ENCODE data around the gene DSCAM.

DSCAM gene

GRCh38 chr21:40667967-40668366 is 179.0 kb downstream of the DSCAM start:
- DNase-seq (ENCODE audit: low read depth in 2 of 2): no peak

DNA sequence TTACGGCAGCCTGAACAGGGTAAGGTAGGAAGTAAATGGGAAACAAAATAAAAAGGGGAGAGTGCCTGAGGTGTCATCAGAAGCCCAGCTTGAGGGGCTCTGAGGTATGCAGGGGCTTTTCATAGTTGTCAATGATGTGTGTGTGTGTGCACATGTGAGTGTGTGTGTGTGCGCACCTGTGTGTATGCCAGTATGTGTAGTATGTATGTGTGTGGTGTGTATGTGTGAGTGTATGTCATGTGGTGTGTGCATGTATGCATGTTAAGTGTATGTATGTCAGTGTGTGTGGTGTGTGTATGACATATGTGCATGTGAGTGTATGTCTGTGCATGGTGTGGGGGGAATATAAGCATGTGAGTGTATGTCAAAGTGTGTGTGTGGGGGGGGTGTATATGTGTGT is 184.1 kb downstream of the DSCAM start:
- no peak for DNase-seq (ENCODE audit: low read depth in 2 of 2)

GRCh38 chr21:40660461-40660860 is 186.5 kb downstream of the DSCAM start:
- no peak for DNase-seq (ENCODE audit: low read depth in 2 of 2)

- DNase-seq (ENCODE audit: low read depth in 2 of 2): no peak
Measured at GRCh38 chr21:40658311-40658710, 188.6 kb downstream of the DSCAM start.

DNA sequence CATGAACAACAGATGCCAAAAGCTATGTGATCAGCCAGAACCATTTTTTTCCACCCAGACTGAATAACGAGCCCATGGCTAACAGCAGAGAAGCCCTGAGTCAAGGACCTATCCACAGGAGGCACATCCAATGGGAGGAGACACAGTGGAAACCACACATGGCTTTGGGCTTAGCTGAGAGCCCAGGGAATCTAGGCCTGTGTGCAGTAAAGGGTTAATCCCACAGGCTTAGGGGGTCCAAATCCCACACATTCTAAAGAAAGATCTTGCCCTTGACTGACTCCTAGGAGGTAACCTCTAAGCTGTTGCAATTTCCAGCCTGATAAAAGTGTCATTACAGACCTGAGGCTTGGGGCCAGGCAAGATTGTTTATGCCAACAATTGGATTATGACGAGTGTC is 194.5 kb downstream of the DSCAM start:
- no peak for DNase-seq (ENCODE audit: low read depth in 2 of 2)

- DNase-seq (ENCODE audit: low read depth in 2 of 2): no peak
Measured at GRCh38 chr21:40647706-40648105, 199.3 kb downstream of the DSCAM start.

DNA sequence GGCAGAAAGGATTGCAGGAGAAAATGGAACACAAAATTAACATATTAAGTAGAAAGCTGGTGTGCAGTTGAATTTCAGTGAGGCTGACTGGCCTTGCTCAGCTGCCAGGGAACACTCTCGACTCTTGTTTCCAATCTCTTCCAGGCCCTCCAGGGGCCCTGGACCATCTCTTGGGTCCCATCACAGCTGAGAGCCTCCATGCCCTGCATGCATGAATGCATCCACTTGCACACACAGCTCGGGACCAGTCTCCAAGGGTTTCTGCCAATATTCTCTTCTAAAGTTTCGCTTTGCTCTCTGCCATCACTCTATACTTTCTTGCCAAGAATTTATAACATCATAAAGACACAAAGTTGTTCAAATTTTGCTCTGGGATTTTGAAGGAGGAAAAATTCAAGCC is 200.3 kb downstream of the DSCAM start:
- no peak for DNase-seq (ENCODE audit: low read depth in 2 of 2)

DNA sequence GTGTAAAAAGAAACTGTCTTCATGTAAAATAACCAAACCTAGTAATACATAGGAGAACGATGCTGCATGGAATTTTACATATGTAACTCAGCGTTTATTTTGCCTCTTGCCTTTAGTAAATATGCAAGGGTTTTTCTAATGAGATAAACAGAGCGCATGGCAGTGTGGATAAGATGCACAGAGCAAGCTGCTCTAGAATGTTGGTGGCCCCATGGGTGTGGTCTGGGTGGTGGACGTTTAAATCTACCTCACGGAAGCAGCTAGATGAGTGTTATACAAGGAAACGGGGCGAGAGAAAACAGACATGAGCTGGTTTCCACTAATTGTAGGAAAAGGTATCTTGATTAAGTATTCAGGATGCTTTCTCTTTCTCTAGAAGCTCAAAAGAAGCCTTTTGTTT is 205.9 kb downstream of the DSCAM start:
- no peak for DNase-seq (ENCODE audit: low read depth in 2 of 2)

GRCh38 chr21:40640266-40640789 is 206.6 kb downstream of the DSCAM start:
- DNase-seq (ENCODE audit: low read depth in 2 of 2): no peak

DNA sequence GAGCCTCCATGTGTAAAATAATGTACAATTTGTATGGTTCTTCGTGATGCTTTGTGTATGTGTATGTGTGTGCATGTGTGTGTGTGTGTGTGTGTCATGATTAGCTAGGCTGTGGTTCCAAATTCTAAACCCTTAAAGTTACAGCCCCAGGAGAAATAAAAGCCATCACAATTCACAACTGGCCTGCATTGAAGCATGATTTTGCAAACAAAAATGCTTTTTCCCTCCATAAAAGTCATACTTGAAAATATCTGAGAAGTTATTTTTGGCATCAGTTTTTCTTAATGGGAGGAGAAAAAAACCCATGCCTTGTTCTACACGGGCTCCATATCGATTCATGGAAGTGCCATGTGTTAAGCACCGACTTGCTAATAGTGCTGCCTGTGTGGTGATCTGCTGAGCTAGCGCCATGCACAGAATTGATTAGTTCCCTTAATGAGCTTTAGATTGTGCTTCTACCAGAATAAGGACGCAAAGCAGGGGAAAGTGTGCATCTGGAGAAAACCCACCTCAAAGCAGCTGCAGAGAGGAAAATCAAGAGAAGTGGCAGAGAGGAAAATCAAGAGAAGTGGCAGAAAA is 207.3 kb downstream of the DSCAM start:
- DNase-seq (ENCODE audit: low read depth in 2 of 2): no peak

GRCh38 chr21:40638466-40639251 is 208.3 kb downstream of the DSCAM start:
- DNase-seq (ENCODE audit: low read depth in 2 of 2): no peak

DNA sequence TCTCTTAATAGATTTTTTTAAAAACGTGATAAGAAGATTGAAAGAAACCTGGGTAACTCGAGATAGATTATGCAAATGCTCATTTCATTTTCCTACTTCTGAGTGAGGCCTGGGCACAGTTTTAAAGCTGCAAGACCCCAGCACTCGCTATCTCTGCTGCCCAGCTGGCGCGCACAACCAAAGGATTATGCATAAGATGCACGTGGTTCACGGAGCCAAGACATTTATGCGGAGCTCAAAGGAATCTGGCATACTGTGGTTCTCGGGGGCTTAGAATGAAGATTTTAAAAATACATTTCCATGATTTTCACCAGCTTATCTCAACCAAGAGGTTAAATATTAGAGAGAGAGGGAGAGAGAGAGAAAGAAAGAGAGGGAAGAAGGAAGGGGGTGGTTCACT is 210.9 kb downstream of the DSCAM start:
- DNase-seq (ENCODE audit: low read depth in 2 of 2): no peak

- no peak for DNase-seq (ENCODE audit: low read depth in 2 of 2)
Measured at GRCh38 chr21:40635391-40635790, 211.6 kb downstream of the DSCAM start.

DNA sequence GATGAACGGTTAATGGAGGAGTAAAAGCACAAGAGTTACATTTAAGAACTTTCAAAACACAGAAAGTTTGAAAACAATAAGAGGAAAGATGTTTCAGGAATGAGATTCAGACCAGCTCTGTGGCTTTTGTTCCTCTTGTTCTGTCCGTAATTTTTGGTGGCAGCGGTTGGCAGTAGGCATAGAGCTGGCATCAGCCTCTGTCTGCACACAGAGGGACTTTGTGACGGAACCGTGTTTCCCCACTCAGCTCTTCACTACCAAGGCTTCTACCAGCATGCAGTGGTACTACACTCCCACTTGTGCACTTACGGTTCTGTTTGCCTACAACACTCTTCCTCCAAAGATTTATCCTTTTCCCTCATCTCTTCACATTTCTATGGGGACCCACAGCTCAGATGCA is 212.8 kb downstream of the DSCAM start:
- DNase-seq (ENCODE audit: low read depth in 2 of 2): no peak

DNA sequence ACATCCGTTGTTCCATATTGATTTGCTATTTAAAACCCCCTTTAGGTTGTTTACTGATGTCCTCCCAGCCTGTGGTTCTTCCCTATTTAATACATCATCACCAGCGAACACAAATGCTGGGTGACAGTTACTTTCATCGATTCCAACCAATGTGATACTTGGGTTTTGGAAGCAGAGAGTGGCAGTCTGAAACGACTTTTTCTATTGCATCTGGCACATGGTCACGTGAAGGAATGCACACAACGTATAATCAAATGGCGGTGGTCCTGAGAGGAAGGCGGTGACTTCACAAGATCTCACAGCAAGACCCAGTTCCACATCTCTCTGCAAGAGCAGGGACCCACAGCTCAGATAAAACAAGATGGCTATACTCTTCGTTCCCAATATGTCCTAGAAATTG is 213.9 kb downstream of the DSCAM start:
- no peak for DNase-seq (ENCODE audit: low read depth in 2 of 2)

DNA sequence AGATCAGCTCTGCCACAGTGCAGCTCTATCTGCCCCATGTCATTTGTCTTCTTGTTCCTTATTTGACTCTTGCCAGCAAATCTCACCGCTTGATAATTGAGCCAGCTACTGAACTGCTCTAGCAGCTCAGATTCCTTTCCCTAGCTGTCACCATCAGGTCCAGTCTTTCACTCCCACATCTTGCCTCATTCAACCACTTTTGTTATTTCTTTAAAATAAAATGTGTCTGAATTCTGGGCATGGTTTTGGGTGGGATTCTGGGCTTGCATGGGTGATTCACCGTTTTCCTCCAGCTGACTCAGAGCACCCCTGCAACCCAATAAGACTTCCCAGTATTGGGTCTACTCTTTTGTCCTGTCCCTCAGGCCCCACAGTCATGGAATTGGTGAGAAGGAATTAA is 215.7 kb downstream of the DSCAM start:
- DNase-seq (ENCODE audit: low read depth in 2 of 2): no peak

DNA sequence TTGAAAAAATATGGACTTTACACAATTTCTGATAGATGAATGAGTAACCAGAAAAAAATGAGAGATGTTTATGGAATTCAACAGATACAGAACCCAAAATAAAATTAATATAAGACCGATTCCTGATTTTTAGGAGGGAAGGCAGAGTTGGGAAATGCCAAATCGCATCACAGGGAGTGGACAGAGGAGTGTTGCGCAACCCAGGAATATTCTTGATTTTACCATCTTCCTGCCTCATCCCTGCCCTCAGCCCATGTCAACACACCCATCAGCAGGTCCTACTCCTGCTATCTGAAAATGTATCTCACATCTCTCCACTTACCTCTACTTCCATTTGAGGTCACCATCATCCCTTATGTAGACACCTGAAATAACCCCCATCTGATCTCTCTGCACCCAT is 221.0 kb downstream of the DSCAM start:
- DNase-seq (ENCODE audit: low read depth in 2 of 2): no peak

DNA sequence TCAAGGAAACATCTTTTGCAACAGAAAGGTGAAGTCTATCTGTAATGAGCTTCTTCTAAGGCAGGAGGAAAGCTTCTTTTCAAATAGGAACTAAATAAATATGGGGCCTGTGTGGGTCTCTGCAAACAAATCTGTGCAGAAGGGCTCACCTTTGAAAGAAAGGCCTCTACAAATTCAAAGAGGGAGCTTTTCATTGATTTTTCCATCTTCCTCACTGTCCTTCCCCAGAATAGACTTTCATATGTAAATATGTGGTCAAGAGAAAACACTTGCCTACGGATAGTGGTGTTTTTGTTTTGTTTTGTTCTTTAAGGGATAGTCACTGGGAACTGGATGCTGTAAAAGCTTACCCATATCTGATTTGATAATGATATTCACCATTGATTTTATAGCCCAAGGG is 223.4 kb downstream of the DSCAM start:
- no peak for DNase-seq (ENCODE audit: low read depth in 2 of 2)

- DNase-seq (ENCODE audit: low read depth in 2 of 2): no peak
Measured at GRCh38 chr21:40622531-40622930, 224.4 kb downstream of the DSCAM start.

GRCh38 chr21:40620386-40621145 is 226.4 kb downstream of the DSCAM start:
- DNase-seq (ENCODE audit: low read depth in 2 of 2): no peak

GRCh38 chr21:40618191-40618973 is 228.6 kb downstream of the DSCAM start:
- DNase-seq (ENCODE audit: low read depth in 2 of 2): no peak

DNA sequence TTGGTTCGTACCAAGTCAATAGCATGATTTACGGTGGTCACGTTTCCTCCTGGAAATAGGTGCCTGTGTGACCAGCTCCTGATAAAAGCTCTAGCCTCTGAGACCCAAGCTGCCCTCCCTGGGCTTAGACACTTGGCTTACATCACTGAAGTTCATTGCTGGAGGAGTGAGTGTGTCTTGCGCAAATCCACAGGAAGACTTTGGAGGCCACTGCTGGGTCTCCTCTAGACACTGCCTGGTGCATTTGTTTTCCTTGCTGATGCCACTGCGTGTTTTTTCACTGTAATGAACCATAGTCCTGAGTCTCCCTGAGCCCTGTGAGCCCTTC is 230.6 kb downstream of the DSCAM start:
- DNase-seq (ENCODE audit: low read depth in 2 of 2): no peak

Data from stimulated activated CD8-positive, alpha-beta memory T cell treated with anti-CD3 and anti-CD28 coated beads, Interleukin-7, amount 100 ng/mL, for 4 hours (primary cell).